NCI-H2196 (cell line): ENCODE results near the gene SIM1.

ENCODE experiments used
- DNase-seq: peaks from one replicate; lab custom pipeline; 2025; ENCODE audit not compliant: unreplicated experiment; lab: John Stamatoyannopoulos, UW

SIM1 gene

GRCh38 chr6:100458841-100459591 lies 5.7 kb downstream of the SIM1 start:
- DNase-seq: no peak

- DNase-seq: no peak
Measured at GRCh38 chr6:100457311-100457990, 7.3 kb downstream of the SIM1 start.

GRCh38 chr6:100456908-100457235 lies 7.8 kb downstream of the SIM1 start:
- DNase-seq: no peak

- DNase-seq: no peak
Measured at GRCh38 chr6:100456141-100456907, 8.4 kb downstream of the SIM1 start.

- DNase-seq: no peak
Measured at GRCh38 chr6:100455230-100456124, 9.2 kb downstream of the SIM1 start.

- no peak for DNase-seq
Measured at GRCh38 chr6:100454551-100455229, 10.0 kb downstream of the SIM1 start.

GRCh38 chr6:100453701-100454521 lies 10.8 kb downstream of the SIM1 start:
- DNase-seq: no peak

GRCh38 chr6:100452998-100453397 lies 11.7 kb downstream of the SIM1 start:
- no peak for DNase-seq

- DNase-seq: no peak
Measured at GRCh38 chr6:100451577-100451976, 13.1 kb downstream of the SIM1 start.

- DNase-seq: no peak
Measured at GRCh38 chr6:100449239-100449691, 15.5 kb downstream of the SIM1 start.

- no peak for DNase-seq
Measured at GRCh38 chr6:100447900-100448748, 16.6 kb downstream of the SIM1 start.

GRCh38 chr6:100447081-100447899 lies 17.4 kb downstream of the SIM1 start:
- no peak for DNase-seq

GRCh38 chr6:100446115-100447080 lies 18.3 kb downstream of the SIM1 start:
- DNase-seq: no peak

GRCh38 chr6:100445512-100445911 lies 19.2 kb downstream of the SIM1 start:
- DNase-seq: no peak

GRCh38 chr6:100440935-100441334 lies 23.8 kb downstream of the SIM1 start:
- no peak for DNase-seq

- DNase-seq: no peak
Measured at GRCh38 chr6:100435299-100435698, 29.4 kb downstream of the SIM1 start.
